ENCODE data around the gene HCN4.
"Not testable (repeated sequence)": the region's sequence is repeated elsewhere in the genome, so short reads cannot be mapped to it uniquely, and the experiment has no call there.

The HCN4 gene

DNA sequence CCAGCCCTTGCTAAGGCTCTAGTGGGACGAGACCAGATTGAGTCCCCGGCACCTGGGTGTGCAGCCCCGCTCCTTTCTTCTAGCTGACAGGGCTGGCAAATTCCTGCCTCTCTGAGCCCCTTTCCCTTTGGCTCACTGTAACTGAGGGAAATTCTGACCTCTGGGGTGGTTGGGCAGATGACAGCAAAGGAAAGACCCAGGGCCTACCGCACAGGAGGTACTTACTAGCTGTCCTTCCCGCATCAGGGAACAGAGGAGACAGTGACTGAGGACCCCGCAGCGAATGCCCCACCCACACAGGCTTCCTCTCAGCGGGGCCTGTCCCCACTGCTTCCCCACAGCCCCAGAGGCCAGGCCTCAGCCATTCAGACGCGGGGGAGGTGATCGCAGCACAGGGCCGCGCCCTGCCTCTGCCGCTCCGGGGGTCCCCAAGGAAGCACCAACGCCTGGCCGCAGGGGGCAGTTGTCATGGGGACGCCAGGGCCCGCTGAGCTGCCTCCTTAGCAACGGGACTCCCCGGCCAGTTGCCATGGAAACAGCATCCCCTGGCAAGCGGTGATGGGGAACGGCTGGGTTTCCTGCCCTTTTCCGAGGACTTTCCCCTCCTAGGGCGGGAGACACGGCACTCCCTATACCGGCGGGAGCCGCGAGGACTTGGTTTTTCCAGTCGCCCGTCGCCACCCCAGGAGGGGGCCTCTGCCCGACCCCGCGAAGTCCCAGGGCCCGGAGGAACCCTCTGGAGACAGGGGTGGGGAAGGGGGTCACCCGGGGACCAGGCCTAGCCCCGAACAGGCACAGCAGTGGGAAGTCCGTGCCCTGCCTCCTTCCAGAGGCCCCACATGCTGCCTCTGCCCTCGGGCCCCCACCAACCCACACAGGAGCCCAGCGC is 50.1 kb downstream of the HCN4 start:
- no peak overlapping the region for H3K4me3 ChIP-seq (ENCODE audit: low read depth, low read length)
- DNase-seq (ENCODE audit: low read depth), result peak; percentile 71

DNA sequence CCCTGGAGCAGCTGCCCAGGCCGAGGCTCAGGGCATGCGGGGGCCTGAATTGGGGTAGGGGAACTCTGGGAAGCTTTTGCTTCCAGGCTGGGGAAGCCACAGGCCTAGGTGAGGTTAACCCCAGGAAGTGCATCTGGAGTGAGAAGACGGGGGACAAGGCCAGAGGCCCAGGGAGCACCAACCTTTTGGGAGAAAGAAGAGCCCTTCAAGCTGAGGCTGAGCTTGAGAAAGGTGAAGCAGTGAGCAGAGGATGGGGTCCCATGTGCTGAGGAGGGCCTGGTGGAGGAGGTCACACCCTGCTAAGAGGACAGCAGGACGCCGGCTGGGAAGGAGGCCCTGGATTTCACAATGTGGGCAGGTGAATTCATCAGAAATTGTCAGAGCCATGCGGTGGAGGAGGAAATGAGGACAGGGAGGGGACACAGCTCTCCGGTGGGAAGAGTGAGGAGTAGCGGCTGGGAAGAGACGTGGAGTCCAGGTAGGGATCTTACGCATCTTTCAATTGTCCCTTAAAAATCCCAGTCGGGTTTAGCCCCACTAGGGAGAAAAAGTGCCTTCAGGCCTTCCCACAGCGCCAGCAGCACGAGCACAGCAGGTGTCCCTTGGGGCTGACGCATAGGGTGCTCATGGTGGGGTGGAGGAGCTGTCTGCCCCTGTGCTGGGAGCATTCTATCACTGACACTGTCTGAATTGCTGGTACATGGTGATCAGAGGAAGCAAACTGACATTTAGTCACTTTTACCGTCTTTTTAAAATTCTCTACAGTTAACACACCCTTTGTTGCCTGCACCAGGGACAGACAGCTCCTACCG is 50.9 kb downstream of the HCN4 start:
- no peak overlapping the region for H3K4me3 ChIP-seq (ENCODE audit: low read depth, low read length)
- TF ChIP-seq, protein P1, sequence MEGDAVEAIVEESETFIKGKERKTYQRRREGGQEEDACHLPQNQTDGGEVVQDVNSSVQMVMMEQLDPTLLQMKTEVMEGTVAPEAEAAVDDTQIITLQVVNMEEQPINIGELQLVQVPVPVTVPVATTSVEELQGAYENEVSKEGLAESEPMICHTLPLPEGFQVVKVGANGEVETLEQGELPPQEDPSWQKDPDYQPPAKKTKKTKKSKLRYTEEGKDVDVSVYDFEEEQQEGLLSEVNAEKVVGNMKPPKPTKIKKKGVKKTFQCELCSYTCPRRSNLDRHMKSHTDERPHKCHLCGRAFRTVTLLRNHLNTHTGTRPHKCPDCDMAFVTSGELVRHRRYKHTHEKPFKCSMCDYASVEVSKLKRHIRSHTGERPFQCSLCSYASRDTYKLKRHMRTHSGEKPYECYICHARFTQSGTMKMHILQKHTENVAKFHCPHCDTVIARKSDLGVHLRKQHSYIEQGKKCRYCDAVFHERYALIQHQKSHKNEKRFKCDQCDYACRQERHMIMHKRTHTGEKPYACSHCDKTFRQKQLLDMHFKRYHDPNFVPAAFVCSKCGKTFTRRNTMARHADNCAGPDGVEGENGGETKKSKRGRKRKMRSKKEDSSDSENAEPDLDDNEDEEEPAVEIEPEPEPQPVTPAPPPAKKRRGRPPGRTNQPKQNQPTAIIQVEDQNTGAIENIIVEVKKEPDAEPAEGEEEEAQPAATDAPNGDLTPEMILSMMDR (IDR thresholded peaks at IDR 0.05; ENCODE audit: insufficient read depth, low read depth, low read length, missing control alignments), result no peak
- no peak for DNase-seq (ENCODE audit: low read depth)

More for the DNA sequence above, 50.1 kb downstream of the HCN4 start:
- TF ChIP-seq, protein P1 (IDR thresholded peaks at IDR 0.05; ENCODE audit: insufficient read depth, low read depth, low read length, missing control alignments), result no peak

DNA sequence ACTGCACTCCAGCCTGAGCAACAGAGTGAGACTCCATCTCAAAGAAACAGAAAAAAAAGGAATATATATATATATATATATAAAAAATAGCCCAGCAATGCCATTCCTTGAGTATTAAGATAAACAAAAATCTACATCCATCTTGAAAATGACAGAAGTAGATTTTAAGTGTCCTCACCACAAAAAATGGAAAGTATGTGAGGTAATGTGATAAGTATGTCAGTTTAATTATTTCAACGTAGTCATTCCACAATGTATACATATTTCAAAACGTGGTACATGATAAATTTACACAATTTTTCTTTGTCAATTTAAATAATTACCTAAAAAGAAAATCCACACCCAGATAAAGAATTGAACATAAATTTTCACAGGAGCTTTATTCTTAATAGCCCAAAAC is 54.9 kb downstream of the HCN4 start:
- no peak for DNase-seq (ENCODE audit: low read depth)
- H3K4me3 ChIP-seq (ENCODE audit: low read depth, low read length), result no peak overlapping the region
- TF ChIP-seq, protein P1 (IDR thresholded peaks at IDR 0.05; ENCODE audit: insufficient read depth, low read depth, low read length, missing control alignments), result no peak

- DNase-seq (ENCODE audit: low read depth), result no peak
- TF ChIP-seq, protein P1 (IDR thresholded peaks at IDR 0.05; ENCODE audit: insufficient read depth, low read depth, low read length, missing control alignments), result no peak
- H3K4me3 ChIP-seq (ENCODE audit: low read depth, low read length), result no peak overlapping the region
Measured at GRCh38 chr15:73308305-73308704, 60.5 kb downstream of the HCN4 start.

DNA sequence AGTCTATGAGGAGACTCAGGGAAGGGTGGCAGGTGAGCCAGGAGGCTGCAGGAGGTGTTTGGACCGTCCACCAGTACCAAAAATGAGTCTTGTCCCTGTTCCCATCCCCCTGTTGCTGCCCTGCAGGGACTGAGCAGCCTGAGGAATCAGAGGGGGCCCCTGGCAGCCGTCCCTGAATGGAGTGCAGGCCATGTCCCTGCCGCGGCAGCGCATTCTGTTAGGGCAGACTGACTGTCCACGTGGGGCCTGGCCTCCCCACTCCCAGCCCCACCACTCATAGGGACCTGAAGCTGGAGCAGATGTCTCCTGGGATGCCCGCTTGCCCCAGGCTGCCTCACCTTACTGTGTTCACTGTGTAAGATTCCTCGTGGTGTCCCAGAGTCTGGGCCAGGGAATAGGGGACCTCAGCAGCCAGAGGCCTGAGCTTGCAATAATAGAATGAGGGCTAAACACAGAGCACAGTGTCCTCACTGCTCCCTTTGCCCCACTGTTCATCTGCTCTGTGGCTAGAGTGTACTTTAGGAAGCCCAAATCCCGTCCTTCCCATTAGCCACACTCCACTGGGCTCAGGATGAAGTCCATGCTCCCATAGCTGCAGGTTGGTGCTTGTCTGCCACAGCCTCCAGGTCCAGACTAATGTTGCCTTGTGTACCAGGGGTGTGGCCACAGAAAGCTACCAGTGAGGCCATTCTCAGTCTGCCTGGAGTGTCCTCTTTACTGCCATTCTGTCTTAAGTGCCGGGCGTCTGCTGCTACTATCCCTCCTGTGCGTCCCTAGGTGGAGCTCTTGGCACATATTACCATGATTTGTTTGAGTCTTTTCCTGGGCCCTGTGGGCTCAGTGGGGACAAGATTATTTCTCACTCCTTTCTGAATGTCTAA is 63.2 kb downstream of the HCN4 start:
- TF ChIP-seq, protein P1 (IDR thresholded peaks at IDR 0.05; ENCODE audit: insufficient read depth, low read depth, low read length, missing control alignments), result peak; percentile 61
- H3K4me3 ChIP-seq (ENCODE audit: low read depth, low read length), result no peak overlapping the region
- peak; percentile 76 for DNase-seq (ENCODE audit: low read depth)

- H3K4me3 ChIP-seq (ENCODE audit: low read depth, low read length), result no peak overlapping the region
- DNase-seq (ENCODE audit: low read depth), result no peak
- TF ChIP-seq, protein P1 (IDR thresholded peaks at IDR 0.05; ENCODE audit: insufficient read depth, low read depth, low read length, missing control alignments), result no peak
Measured at GRCh38 chr15:73303636-73304035, 65.1 kb downstream of the HCN4 start.

DNA sequence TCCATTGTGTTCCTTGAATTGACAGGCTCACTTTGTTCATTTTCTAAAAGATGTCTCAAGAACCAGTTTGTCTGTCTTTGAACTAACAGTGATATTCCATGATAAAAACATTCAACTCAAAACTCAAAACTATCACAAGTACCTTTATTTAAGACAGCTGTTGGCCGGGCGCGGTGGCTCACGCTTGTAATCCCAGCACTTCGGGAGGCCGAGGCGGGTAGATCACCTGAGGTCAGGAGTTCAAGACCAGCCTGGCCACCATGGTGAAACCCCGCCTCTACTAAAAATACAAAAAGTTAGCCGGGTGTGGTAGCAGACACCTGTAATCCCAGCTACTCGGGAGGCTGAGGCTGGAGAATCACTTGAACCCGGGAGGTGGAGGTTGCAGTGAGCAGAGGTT is 68.5 kb downstream of the HCN4 start:
- not testable (repeated sequence) for H3K4me3 ChIP-seq (ENCODE audit: low read depth, low read length)

More for the DNA sequence above, 68.5 kb downstream of the HCN4 start:
- not testable (repeated sequence) for DNase-seq (ENCODE audit: low read depth)

All from GM12865 (cell line).